ENCODE measurements around the gene CDC6.

CDC6 gene

GRCh38 chr17:40341808-40342503 is 54.3 kb downstream of the CDC6 start:
- ATAC-seq: no peak

GRCh38 chr17:40342504-40343218 is 55.0 kb downstream of the CDC6 start:
- ATAC-seq: no peak

- ATAC-seq: no peak
Measured at GRCh38 chr17:40343219-40344119, 55.8 kb downstream of the CDC6 start.

GRCh38 chr17:40344421-40345160 is 56.9 kb downstream of the CDC6 start:
- ATAC-seq: no peak

- ATAC-seq: no peak
Measured at GRCh38 chr17:40345161-40345993, 57.7 kb downstream of the CDC6 start.

- no peak for ATAC-seq
Measured at GRCh38 chr17:40345994-40346764, 58.5 kb downstream of the CDC6 start.

- no peak for ATAC-seq
Measured at GRCh38 chr17:40346765-40347158, 59.1 kb downstream of the CDC6 start.

- no peak for ATAC-seq
Measured at GRCh38 chr17:40347319-40348135, 59.8 kb downstream of the CDC6 start.

GRCh38 chr17:40348136-40348504 is 60.4 kb downstream of the CDC6 start:
- ATAC-seq: no peak

- no peak for ATAC-seq
Measured at GRCh38 chr17:40348562-40349476, 61.1 kb downstream of the CDC6 start.

- no peak for ATAC-seq
Measured at GRCh38 chr17:40349477-40349894, 61.8 kb downstream of the CDC6 start.

GRCh38 chr17:40349895-40350688 is 62.4 kb downstream of the CDC6 start:
- no peak for ATAC-seq

GRCh38 chr17:40350689-40351358 is 63.1 kb downstream of the CDC6 start:
- no peak for ATAC-seq

- no peak for ATAC-seq
Measured at GRCh38 chr17:40351359-40352236, 63.9 kb downstream of the CDC6 start.

- ATAC-seq: no peak
Measured at GRCh38 chr17:40352237-40352778, 64.6 kb downstream of the CDC6 start.

GRCh38 chr17:40352779-40353394 is 65.2 kb downstream of the CDC6 start:
- ATAC-seq: no peak

Measured in activated CD4-positive, CD25-positive, alpha-beta regulatory T cell treated with anti-CD3 and anti-CD28 coated beads, Interleukin-2, amount 50 U/mL, for 24 hours (primary cell).